Memory B cell (primary cell): ENCODE results near the gene CPZ.

Experiments used
- ATAC-seq: fragments of 150-1000 bp; cut with Tn5 transposase; 2 replicates; pipeline ENCODE4 v1.10.0; 2021; ENCODE audit warnings: low read depth, mild to moderate bottlenecking, moderate library complexity
- DNase-seq, 2 donors: peaks; one replicate each; pipeline ENCODE4 v3.0.0; 2022; ENCODE audit warnings: low spot score in 2 of 2
- H3K27ac Mint-ChIP-seq: one replicate; pipeline ENCODE4 v1.8.0; 2022; ENCODE audit warnings: mild to moderate bottlenecking, moderate library complexity, mixed read lengths
- H3K27me3 Mint-ChIP-seq: one replicate; pipeline ENCODE4 v1.8.0; 2022; ENCODE audit warnings: mixed read lengths
- H3K36me3 Mint-ChIP-seq: one replicate; pipeline ENCODE4 v1.8.0; 2022; ENCODE audit warnings: mild to moderate bottlenecking, mixed read lengths
- H3K4me1 Mint-ChIP-seq: one replicate; pipeline ENCODE4 v1.8.0; 2022; ENCODE audit warnings: mixed read lengths
- H3K4me3 Mint-ChIP-seq: one replicate; pipeline ENCODE4 v1.8.0; 2022; ENCODE audit warnings: mild to moderate bottlenecking, moderate library complexity, mixed read lengths
- H3K9me3 Mint-ChIP-seq: one replicate; pipeline ENCODE4 v1.8.0; 2022; ENCODE audit warnings: mixed read lengths

The CPZ gene

DNA sequence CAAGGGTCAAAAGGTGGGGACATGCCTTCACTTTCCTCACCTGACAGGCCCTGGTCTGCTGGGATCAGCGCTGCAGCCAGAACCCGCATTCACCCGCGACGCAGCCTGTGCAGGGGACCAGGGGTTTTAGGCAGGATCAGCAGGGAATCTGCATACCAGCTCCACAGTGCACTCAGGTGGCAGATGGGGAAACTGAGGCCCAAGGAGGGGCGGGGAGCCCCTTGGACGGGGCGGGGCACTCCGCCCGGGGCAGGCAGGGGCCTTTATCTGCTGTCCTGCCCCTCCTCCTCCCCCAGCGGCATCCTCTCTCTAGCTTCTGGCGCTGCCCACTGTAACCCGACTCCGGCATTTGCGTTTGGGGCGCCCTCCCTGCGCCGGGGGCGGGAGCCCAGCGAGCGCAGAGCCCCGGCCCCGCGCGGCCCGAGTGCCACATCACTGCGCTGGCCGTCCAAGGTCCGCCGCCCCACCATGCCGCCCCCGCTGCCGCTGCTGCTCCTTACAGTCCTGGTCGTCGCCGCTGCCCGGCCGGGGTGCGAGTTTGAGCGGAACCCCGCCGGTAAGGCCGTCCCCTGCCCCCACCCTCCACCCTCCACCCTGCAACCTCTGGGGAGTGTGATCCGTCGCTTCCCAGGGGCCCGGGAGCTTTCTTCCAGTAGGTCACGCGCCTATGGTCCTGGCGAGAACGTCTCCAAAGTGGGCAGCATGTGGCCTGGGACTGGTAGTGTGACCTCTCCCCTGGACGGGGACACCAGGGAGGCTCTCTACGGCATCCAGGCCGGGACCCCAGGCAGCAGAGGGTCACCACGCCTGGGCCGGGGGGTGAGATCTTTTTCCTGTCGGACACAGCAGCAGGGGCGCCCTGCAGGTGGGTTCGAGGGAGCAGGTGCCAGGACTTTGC, at the start of gene CPZ:
TSS of gene CPZ (plus strand) at position 400 of the 898 bp plus-strand sequence. CDS start at position 469, 69 bp downstream.
- Mint-ChIP-seq H3K4me1 (no peaks in the 10 kb centered on the region), H3K27me3 (peaks cover 16% of the 10 kb centered on the region), H3K27ac (no peak within 1 kb of the TSS), H3K36me3 (no peaks in the 10 kb centered on the region), H3K4me3 (no peak within 1 kb of the TSS), H3K9me3 (no peaks in the 10 kb centered on the region)
- DNase-seq: no peak
- ATAC-seq: no peak

DNA sequence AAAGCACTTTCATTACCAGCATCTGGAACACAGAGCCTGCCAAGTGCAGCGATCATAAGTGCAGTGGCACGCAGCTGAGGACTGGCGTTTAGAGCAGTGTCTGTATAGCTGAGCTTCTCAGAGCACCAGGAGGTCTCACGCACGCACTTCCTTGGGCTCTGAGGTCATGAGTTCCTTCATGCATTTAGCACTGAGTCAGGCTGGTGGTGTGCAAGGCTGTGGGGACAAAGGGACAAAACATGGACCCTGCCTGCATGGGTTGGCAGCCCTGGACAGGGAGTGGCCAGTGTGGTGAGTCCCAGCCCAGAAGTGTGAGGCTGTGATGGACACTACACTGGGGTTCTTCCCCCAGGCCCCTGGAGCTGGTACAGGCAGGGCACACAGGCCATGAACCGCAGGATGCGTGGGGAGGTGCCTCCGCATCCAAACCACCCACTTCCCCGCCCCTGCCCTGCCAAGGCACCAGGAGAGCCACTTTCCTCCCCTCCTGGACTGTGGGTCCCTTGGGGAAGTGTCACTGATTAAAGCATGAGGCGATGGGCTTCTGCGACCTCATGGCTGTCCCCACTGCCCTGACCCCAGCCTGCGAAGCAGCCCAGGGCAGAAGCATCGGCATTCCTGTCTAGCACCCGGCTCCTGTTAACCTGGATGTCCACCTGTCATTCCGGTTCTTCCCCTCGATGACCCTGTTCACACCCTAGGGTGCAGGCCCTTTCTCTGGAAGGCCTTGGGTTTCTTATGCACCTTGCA, 49.6 kb upstream of the CPZ start:
- Mint-ChIP-seq H3K27me3 (peaks cover 5% of the 10 kb centered on the region), H3K4me3 (no peak overlapping the region), H3K4me1 (no peaks in the 10 kb centered on the region), H3K36me3 (no peaks in the 10 kb centered on the region), H3K9me3 (no peaks in the 10 kb centered on the region), H3K27ac (no peak overlapping the region)
- DNase-seq: no peak
- ATAC-seq: no peak

DNA sequence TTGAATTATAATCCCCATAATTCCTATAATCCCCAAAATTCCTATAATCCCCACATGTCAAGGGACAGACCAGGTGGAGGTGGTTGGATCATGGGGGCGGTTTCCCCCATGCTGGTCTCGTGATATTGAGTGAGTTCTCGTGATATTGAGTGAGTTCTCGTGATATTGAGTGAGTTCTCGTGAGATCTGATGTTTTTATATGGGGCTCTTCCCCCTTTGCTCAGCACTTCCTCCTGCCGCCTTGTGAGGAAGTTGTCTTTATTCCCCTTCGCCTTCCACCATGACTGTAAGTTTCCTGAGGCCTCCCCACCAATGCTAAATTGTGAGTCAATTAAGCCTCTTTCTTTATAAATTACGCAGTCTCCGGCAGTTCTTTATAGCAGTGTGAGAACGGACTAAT, 48.9 kb upstream of the CPZ start:
- Mint-ChIP-seq H3K27me3 (peaks cover 5% of the 10 kb centered on the region), H3K27ac (no peak overlapping the region), H3K4me3 (no peak overlapping the region), H3K9me3 (no peaks in the 10 kb centered on the region), H3K4me1 (no peaks in the 10 kb centered on the region), H3K36me3 (no peaks in the 10 kb centered on the region)
- no peak for ATAC-seq
- no peak for DNase-seq

DNA sequence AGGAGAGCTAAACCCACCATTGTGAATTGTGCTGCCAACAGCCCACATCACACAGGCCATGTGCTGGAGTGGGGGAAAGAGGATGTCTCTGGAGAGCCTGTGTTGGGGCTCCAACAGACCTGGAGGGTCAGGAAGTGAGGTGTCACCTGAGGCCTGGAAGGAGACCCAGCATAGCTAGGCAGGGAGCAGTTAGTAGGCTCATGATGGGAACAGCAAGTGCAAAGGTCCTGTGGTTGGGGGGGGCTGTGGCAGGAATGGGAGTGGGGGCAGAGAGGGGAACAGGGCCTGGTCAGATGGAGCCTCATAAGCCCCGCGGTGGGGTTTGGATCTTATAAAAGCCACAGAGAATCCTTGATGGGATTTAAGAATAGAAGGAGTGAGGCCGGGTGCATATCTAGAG, 48.3 kb upstream of the CPZ start:
- ATAC-seq (no peak), DNase-seq (no peak)
- H3K36me3 Mint-ChIP-seq: no peaks in the 10 kb centered on the region
- peaks cover 5% of the 10 kb centered on the region for H3K27me3 Mint-ChIP-seq
- no peak overlapping the region for H3K27ac Mint-ChIP-seq
- H3K9me3 Mint-ChIP-seq: no peaks in the 10 kb centered on the region
- H3K4me3 Mint-ChIP-seq: no peak overlapping the region
- H3K4me1 Mint-ChIP-seq: no peaks in the 10 kb centered on the region

DNA sequence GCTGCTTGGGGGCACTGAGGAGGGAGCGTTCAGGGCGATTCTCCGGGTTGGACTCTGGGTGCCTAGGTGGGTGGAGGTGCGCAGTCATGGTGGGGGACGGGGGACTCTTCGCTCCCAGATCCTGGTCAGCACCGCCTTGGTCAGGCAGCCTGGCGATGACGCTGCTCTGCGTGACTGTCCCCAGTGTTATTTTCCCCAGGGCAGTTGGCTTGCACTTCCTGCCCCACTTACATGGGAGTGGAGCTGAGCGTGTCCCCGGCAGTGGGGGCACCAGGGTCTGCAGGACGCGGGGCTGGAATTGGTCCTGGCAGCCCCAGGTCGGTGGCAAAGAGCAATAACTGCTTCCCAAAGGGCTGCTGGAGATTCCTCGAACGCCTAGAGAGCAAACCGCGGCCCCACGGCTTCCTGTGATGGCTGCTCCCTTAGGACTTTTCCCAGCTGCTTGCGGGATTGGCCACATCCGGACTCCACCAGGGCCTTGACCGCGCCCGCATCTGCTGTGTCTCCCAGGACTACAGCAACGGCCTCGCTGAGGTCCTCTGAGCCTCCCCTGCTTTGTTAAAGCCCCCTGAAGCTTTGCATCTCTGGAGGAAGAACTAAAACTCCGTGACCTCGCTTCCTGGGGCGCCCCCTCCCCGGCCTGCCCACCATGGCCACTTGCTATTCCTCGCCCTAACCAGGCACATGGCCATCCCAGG, 47.7 kb upstream of the CPZ start:
- Mint-ChIP-seq H3K9me3 (no peaks in the 10 kb centered on the region), H3K4me1 (no peaks in the 10 kb centered on the region), H3K36me3 (no peaks in the 10 kb centered on the region), H3K4me3 (no peak overlapping the region), H3K27me3 (peaks cover 5% of the 10 kb centered on the region), H3K27ac (no peak overlapping the region)
- no peak for DNase-seq
- no peak for ATAC-seq

DNA sequence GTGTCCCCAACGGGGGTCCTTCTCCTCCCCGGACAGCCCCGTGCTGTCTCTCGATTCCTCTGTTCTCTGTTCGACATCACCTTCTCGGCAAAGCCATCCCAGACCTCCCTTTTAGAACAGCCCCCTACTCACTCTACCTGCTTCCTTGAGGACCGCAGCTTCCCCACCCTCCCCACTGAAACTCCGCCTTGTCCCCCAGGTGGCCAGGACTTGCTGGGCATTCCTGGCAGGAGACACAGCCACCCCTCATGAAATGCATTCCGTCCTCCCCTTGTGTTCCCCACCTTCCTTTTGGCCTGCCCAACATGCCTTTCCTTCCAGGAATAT, 47.2 kb upstream of the CPZ start:
- no peaks in the 10 kb centered on the region for H3K4me1 Mint-ChIP-seq
- DNase-seq: no peak
- H3K36me3 Mint-ChIP-seq: no peaks in the 10 kb centered on the region
- H3K4me3 Mint-ChIP-seq: no peak overlapping the region
- H3K27me3 Mint-ChIP-seq: peaks cover 5% of the 10 kb centered on the region
- H3K9me3 Mint-ChIP-seq: no peaks in the 10 kb centered on the region
- no peak overlapping the region for H3K27ac Mint-ChIP-seq
- no peak for ATAC-seq

DNA sequence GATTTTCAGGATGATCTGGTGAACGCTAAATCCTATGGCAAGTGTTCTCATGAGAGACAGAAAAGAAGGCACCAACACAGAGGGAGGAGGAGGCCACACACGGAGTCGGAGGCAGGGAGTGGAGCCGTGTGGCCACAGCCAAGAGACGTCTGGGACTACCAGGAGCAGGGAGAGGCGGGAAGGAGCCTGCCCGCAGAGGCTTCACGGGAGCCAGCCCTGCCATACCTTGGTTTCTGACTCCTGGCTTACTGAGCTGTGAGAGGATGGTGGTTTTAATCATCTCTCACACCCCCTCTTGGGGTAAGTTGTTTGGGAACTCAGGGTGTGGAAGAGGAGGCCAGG, 45.8 kb upstream of the CPZ start:
- Mint-ChIP-seq H3K4me3 (no peak overlapping the region), H3K4me1 (no peaks in the 10 kb centered on the region), H3K27me3 (peaks cover 5% of the 10 kb centered on the region), H3K27ac (no peak overlapping the region), H3K9me3 (no peaks in the 10 kb centered on the region), H3K36me3 (no peaks in the 10 kb centered on the region)
- ATAC-seq (no peak), DNase-seq (no peak)

DNA sequence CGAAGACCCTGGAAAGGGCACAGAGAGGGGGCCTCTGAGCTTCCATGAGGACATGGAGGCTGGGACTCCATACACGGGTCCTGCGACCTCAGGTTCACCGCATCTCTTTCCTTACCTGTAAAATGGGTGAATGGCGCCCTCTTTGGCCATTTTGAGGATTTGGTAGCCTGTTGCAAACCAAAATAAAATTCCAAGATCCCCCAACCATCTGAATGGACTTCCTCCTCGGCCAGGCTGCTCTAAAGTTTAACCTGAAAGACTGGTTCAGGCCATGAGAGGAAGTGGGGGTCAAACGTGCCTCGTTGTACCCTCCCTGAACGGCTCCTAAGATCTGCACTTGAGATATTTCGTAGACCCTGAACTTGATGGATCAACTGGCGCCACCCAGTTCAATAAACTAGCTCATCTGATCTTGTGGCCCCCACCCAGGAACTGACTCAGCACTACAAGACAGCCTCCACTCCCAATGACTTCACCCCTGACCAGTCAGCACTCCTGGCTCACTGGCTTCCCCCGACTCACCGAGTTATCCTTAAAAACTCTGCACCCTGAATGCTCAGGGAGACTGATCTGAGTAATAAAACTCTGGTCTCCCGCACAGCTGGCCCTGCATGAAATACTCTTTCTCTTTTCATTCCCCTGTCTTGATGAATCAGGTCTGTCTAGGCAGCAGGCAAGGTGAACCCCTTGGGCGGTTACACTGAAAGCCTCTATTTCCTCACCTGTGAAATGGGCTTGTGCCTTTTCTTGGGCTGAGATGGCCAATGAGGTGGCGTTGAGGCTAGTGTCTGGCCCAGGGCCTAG, 45.3 kb upstream of the CPZ start:
- ATAC-seq (no peak), DNase-seq (no peak)
- Mint-ChIP-seq H3K27me3 (peaks cover 5% of the 10 kb centered on the region), H3K27ac (no peak overlapping the region), H3K36me3 (no peaks in the 10 kb centered on the region), H3K4me1 (no peaks in the 10 kb centered on the region), H3K4me3 (no peak overlapping the region), H3K9me3 (no peaks in the 10 kb centered on the region)

DNA sequence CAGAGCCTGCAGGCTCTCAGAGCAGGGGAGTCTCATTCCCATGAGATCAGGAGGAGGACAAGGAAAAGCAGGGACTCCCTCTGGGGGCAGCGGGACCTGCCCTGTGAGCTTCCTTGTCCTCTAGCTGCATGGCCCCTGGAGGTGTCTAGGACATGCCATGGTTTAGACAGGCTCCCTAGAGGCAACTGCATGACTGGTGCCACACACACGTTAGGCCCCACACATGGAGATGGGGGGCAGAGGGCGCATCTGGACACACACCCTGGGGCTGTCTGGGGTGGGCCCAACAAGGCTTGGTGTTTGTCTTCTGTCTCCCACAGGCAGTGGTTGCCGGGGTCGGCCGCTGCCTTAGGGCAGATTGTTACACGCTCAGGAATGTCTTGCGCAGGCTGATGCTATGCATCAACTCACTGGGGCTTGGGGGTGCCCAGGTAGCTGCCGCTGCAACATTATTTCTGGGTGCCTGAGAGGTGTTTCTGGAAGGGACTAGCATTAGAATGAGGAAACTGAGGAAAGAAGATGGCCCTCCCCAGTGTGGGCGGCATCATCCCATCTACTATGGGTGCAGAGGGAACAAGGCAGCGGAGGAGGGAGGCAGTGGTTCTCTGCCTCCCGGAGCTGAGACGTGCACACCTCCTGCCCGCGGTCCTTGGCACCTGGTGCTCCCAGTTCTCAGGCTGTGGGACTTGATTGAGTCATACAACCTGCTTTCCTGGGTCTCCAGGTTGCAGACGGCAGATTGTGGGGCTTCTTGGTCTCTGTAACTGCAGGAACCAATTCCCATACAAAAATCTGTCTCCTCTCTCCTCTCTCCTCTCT, 44.4 kb upstream of the CPZ start:
- ATAC-seq (no peak), DNase-seq (no peak)
- Mint-ChIP-seq H3K4me1 (no peaks in the 10 kb centered on the region), H3K9me3 (no peaks in the 10 kb centered on the region), H3K27me3 (peaks cover 5% of the 10 kb centered on the region), H3K36me3 (no peaks in the 10 kb centered on the region), H3K4me3 (no peak overlapping the region), H3K27ac (no peak overlapping the region)

DNA sequence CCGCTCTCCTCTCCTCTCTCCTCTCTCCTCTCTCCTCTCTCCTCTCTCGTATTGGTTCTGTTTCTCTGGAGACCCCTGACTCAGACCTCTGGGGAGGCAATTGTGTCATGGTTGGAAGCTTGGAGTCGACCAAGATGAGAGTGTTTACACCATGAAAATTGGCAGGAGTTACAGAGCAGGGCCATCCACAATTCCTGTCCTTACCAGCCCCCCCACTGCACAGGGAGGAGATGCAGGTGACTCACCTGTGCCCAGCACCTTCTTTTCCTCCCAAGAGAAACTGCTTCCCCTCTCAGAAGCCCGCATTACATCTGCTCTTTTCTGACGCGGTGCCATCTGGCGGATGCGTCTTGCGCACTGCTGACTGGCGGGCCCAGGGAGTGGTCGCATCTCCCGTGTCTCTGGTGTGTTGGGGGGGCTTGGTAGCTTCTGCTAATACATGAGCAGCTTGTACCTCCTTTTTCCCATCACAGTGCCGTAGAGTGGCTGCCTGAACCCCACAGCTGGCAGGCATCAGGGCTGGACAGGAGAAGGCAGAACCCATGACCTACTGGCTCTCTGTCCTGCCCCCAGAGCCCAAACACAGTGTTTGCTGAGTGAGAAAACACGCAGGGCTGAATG, 43.7 kb upstream of the CPZ start:
- H3K27me3 Mint-ChIP-seq: peaks cover 5% of the 10 kb centered on the region
- no peak for DNase-seq
- H3K36me3 Mint-ChIP-seq: no peaks in the 10 kb centered on the region
- no peak overlapping the region for H3K4me3 Mint-ChIP-seq
- H3K27ac Mint-ChIP-seq: no peak overlapping the region
- no peaks in the 10 kb centered on the region for H3K9me3 Mint-ChIP-seq
- ATAC-seq: no peak
- no peaks in the 10 kb centered on the region for H3K4me1 Mint-ChIP-seq

DNA sequence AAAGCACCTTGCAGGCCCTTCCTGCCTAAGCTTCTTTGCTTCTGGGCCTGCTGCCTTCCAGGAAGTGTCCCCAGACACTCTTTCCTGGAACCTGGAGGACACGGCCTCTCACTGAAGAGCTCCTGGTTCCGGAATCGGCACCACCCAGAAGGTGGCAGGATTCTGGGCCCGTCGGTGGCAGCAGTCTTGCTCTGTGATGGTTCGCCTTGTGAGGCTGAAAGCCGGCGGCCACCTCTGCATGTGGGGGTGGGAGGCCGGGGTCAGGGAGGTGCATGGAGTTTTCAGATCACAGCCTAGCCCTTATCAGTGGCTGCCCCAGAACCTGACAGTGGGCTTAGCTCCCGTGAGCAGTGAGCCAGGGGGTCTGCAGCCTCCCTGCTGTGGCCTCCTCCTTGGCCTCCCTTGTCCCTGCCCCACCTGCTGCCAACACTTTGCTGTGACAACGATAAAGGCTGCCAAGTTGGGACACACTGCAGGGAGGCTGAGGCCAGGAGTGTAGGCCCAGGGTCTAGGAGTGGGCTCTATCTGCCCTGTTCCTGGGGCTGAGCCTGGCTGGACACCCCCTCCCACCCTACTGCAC, 43.1 kb upstream of the CPZ start:
- Mint-ChIP-seq H3K27me3 (peaks cover 5% of the 10 kb centered on the region), H3K4me3 (no peak overlapping the region), H3K4me1 (no peaks in the 10 kb centered on the region), H3K36me3 (no peaks in the 10 kb centered on the region), H3K27ac (no peak overlapping the region), H3K9me3 (no peaks in the 10 kb centered on the region)
- no peak for ATAC-seq
- no peak for DNase-seq

DNA sequence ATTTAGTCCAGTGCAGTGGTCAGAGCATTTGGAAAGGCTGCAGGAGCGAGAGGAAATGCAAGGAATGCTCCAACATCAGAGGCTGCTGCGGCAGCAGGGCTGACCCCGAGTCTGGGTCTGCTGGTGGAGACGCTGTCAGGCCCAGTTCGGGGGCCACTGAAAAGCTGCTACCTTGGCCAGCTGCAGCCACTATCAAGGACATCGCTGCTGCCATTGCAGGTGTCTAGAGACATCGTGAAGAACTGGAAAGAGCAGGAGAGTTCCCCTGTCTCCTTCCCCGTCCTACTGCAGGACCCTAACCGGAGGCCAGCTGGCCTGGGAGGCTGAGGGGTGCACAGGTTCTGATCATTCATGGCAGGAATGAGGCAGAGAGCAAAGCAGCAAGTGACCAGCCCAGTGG, 41.9 kb upstream of the CPZ start:
- no peak overlapping the region for H3K4me3 Mint-ChIP-seq
- no peaks in the 10 kb centered on the region for H3K4me1 Mint-ChIP-seq
- H3K36me3 Mint-ChIP-seq: no peaks in the 10 kb centered on the region
- H3K27ac Mint-ChIP-seq: no peak overlapping the region
- H3K27me3 Mint-ChIP-seq: peaks cover 7% of the 10 kb centered on the region
- DNase-seq (no peak), ATAC-seq (no peak)
- H3K9me3 Mint-ChIP-seq: no peaks in the 10 kb centered on the region

DNA sequence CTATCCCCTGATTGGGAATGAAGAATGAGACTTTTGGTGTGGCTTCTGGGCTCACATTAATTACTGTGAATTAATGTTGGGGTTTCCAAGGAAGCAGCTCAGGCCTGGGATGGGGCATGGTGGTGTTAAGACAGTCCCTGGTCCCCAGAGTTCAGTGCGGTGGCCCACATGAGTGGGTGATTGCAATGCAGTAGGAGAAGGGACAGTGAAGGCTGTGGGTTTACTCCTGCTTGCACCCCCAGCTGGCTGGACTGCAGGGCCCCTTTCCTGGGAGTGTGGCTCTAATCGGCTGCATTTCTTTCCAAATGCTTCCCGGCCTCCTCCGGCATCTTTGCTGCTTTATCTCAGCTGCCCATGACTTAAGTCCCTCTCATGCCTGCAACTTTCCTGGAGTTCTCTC, 40.5 kb upstream of the CPZ start:
- Mint-ChIP-seq H3K4me3 (no peak overlapping the region), H3K4me1 (no peaks in the 10 kb centered on the region), H3K36me3 (no peaks in the 10 kb centered on the region), H3K27me3 (peaks cover 3% of the 10 kb centered on the region), H3K27ac (no peak overlapping the region), H3K9me3 (no peaks in the 10 kb centered on the region)
- no peak for DNase-seq
- ATAC-seq: no peak
